Neuron (in vitro differentiated cells): ENCODE data around the gene FLNB.

Source experiments
- H2AFZ ChIP-seq: one replicate; pipeline ENCODE4 v1.6.1; 2013; ENCODE audit warnings: low read depth, mild to moderate bottlenecking, inconsistent platforms, low read length, moderate library complexity
- H3K27me3 ChIP-seq: one replicate; pipeline ENCODE4 v1.6.1; 2013; ENCODE audit warnings: low read length; ENCODE audit not compliant: insufficient read depth
- H3K36me3 ChIP-seq: one replicate; pipeline ENCODE4 v1.6.1; 2013; ENCODE audit warnings: low read length; ENCODE audit not compliant: insufficient read depth
- H3K4me1 ChIP-seq: one replicate; pipeline ENCODE4 v1.6.1; 2013; ENCODE audit warnings: low read length; ENCODE audit not compliant: insufficient read depth
- H3K4me3 ChIP-seq: 2 replicates; pipeline ENCODE4 v1.5.1; 2013; ENCODE audit warnings: mild to moderate bottlenecking, low read length, moderate library complexity
- H3K9me3 ChIP-seq: one replicate; pipeline ENCODE4 v1.6.1; 2013; ENCODE audit warnings: low read length

The FLNB gene

DNA sequence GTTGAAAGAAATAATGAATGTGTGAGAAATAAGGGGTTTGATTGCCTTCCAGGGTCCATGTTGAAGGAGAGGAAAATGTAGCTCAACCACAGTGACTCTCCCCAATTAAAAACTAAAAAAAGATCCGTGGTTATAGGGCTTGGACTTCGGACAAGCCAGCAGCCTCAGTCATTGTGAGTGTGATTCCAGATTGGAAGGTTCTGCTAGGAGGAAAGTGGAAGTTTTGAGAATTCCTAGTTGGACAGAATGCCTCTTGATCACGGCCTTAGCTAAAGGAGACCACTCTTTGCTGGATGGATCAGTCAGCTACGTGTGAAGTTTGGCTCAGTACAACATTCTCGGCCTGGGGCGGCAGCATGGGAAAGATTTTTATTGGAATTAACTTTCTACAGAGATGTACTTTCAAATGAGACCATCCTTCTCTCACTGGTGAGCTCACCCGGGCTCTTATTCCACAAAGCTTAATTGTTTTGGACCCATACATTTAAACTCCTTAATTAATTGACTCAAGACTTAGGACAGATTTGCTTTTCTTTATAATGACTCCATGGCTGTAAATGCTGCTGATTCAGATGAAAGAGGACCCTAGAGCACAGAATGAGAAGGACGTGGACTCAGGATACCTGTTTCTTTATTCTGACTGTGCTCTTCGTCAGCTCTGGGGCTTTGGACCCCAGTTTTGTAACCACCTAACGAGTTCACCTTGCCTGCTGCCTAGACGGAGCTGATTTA lies 27.5 kb downstream of the FLNB start:
- no peaks in the 10 kb centered on the region for H3K27me3 ChIP-seq
- H3K4me1 ChIP-seq: no peaks in the 10 kb centered on the region
- H3K36me3 ChIP-seq: no peaks in the 10 kb centered on the region
- no peak overlapping the region for H2AFZ ChIP-seq
- H3K4me3 ChIP-seq: no peak overlapping the region
- H3K9me3 ChIP-seq: no peaks in the 10 kb centered on the region

DNA sequence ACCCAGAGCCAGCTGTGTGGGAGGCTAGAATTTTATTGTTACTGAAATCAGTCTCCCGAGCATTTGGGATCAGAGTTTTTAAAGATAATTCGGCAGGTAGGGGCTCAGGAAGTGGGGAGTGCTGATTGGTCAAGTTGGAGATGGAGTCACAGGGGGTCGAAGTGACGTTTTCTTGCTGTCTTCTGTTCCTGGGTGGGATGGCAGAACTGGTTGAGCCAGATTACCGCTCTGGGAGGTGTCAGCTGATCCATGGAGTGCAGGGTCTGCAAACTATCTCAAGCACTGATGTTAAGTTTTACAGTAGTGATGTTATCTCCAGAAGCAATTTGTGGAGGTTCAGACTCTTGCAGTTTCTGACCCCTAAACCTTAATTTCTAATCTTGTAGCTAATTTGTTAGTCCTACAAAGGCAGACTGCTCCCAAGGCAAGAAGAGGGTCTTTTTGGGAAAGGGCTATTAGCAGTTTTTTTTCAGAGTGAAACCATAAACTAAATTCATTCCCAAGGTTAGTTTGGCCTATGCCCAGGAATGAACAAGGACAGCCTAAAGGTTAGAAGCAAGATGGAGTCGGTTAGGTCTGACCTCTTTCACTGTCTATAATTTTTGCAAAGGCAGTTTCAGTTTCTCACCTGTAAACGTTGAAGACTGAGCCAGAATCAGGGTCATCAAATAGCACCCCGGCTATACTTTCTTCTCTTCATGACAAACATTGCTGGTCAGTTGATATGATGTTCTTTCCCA lies 28.2 kb downstream of the FLNB start:
- H3K4me1 ChIP-seq: peaks cover 4% of the 10 kb centered on the region

GRCh38 chr3:58037141-58037910 lies 29.1 kb downstream of the FLNB start:
- Histone ChIP-seq H2AFZ (no peak overlapping the region), H3K36me3 (no peaks in the 10 kb centered on the region), H3K27me3 (no peaks in the 10 kb centered on the region), H3K9me3 (no peaks in the 10 kb centered on the region), H3K4me1 (peaks cover 9% of the 10 kb centered on the region), H3K4me3 (no peak overlapping the region)

More for the DNA sequence above, 28.2 kb downstream of the FLNB start:
- H3K27me3 ChIP-seq: no peaks in the 10 kb centered on the region
- H2AFZ ChIP-seq: no peak overlapping the region
- no peaks in the 10 kb centered on the region for H3K36me3 ChIP-seq
- H3K9me3 ChIP-seq: no peaks in the 10 kb centered on the region
- H3K4me3 ChIP-seq: no peak overlapping the region

GRCh38 chr3:58038675-58039292 lies 30.6 kb downstream of the FLNB start:
- no peak overlapping the region for H3K4me3 ChIP-seq
- H2AFZ ChIP-seq: no peak overlapping the region
- no peaks in the 10 kb centered on the region for H3K9me3 ChIP-seq
- no peaks in the 10 kb centered on the region for H3K27me3 ChIP-seq
- no peaks in the 10 kb centered on the region for H3K36me3 ChIP-seq
- H3K4me1 ChIP-seq: peaks cover 9% of the 10 kb centered on the region

DNA sequence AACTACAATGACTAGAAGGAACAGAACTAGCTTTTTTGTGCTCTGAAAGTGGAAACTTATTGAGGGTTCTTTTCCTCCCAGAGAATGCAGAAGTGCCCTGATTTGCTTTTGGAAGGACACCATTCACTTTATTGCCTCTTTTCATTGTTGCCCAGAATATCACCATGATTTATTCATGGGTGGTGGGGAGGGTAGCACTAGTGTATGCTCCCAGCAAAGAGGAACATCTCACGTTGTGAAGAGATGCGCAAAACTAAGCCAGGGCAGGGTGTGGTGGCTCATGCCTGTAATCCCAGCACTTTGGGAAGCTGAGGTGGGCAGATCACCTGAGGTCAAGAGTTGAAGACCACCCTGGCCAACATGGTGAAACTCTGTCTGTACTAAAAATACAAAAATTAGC lies 31.4 kb downstream of the FLNB start:
- H3K9me3 ChIP-seq: no peaks in the 10 kb centered on the region
- no peaks in the 10 kb centered on the region for H3K36me3 ChIP-seq
- H3K4me1 ChIP-seq: peaks cover 9% of the 10 kb centered on the region
- no peak overlapping the region for H3K4me3 ChIP-seq
- H3K27me3 ChIP-seq: no peaks in the 10 kb centered on the region
- H2AFZ ChIP-seq: no peak overlapping the region

DNA sequence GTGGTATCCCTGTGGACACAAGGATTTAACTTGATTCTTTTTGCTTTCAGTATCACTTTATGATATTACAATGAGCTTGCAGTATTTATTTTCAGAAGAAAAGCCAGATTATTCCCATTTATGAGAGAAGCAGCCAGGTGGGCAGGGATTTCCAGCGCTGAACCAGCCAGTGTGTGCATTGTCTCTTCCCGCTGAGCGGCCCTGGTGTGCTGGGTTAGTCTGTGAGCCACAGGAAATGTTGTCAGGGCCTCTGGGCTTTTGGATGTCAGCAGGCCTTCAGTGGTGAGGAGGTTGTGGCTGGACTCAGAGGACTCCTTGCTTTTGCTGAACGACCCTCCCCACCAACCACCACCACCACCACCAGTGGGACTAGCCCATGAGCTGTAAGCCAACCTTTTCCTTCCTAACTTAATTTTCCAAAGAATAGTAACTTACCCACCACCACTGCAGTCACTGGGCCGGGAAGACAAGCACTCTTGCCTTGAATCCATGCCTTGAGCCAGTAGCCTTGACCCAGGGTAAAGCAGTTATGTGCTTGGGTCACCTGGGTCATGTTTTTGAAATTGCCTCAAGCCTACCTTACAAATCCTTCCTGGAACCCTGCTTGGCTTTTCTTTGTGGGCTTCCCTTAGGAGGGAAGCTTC lies 33.1 kb downstream of the FLNB start:
- Histone ChIP-seq H3K4me3 (no peak overlapping the region), H3K9me3 (no peaks in the 10 kb centered on the region), H2AFZ (no peak overlapping the region), H3K36me3 (no peaks in the 10 kb centered on the region), H3K4me1 (peaks cover 9% of the 10 kb centered on the region), H3K27me3 (no peaks in the 10 kb centered on the region)

DNA sequence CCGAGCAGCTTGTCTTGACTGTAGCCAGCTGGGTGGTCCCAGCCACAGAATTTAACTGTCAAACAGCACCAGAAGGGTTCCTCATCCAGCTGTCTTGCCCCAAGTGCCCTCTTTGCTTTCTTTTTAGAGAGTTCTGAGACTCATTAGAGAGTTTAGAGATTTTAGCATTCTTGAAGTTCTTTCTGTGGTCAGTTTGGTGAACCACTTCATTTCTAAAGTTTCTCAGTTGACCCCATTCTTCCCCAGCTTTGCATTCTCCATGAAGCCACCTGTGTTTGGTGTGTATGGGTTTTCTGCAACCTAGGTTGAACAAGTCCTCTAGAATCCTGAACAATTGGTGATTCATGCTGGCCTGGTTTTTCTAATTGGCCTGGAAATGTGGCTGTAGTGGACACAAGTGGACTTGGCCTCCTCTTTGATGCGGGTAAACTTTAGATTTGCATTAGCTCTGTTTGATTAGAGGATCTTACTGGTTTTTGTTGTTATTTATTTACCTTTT lies 33.7 kb downstream of the FLNB start:
- Histone ChIP-seq H3K9me3 (no peaks in the 10 kb centered on the region), H3K4me3 (no peak overlapping the region), H2AFZ (no peak overlapping the region), H3K27me3 (no peaks in the 10 kb centered on the region), H3K36me3 (no peaks in the 10 kb centered on the region), H3K4me1 (peaks cover 9% of the 10 kb centered on the region)

DNA sequence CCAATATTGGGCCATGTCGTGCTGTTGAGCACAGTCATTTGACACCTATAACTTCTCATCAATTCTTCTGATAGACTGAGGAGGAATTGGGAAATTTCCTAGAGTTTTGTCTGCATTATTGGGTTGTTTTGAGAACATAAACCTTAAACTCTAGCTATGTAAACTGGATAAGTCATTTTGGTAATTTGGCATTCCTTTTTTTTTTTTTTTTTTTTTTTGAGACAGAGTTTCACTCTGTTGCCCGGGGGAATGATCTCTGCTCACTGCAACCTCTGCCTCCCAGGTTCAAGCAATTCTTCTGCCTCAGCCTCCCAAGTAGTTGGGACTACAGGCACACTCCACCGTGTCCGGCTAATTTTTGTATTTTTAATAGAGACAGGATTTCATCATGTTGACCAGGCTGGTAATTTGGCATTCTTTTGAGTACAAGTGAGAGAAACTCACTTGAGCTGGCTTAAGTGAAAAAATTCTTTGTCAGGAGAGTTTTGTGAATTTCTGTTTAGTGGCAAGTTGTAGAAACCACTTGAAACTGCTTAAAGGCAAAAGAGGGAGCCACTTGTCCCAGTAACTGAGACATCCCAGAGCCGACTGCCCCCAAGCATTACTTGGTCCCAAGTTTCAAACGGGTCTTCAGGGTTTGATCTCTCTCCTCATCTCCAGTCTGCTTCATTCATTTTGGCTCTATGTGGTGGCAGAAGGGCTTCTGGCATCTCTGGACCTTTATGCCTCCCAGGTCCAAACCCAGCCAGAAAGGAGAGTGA lies 34.9 kb downstream of the FLNB start:
- no peak overlapping the region for H2AFZ ChIP-seq
- H3K27me3 ChIP-seq: no peaks in the 10 kb centered on the region
- H3K4me1 ChIP-seq: peaks cover 9% of the 10 kb centered on the region
- no peaks in the 10 kb centered on the region for H3K36me3 ChIP-seq
- no peak overlapping the region for H3K4me3 ChIP-seq
- no peaks in the 10 kb centered on the region for H3K9me3 ChIP-seq

DNA sequence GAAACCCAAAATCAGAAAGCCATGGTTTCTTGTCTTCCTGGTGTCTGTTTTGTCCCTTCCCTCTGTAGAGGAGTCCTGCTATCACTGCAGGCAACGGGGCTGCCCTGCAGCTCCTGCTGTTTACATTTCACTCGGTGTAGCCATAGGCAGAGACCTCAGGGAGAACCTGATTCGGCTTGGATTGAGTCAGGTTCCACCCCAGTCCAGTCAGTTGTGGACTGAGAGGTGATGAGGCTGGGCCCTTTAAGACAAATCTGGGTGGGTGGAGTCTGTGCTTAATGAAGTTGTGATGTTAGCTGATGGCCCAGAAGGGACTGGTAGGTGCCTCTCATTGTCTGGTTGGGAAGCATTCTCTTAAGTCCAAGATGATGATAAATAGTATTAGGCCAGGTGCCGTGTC lies 35.7 kb downstream of the FLNB start:
- H2AFZ ChIP-seq: no peak overlapping the region
- no peaks in the 10 kb centered on the region for H3K36me3 ChIP-seq
- no peak overlapping the region for H3K4me3 ChIP-seq
- H3K4me1 ChIP-seq: peaks cover 11% of the 10 kb centered on the region
- no peaks in the 10 kb centered on the region for H3K9me3 ChIP-seq
- H3K27me3 ChIP-seq: no peaks in the 10 kb centered on the region

DNA sequence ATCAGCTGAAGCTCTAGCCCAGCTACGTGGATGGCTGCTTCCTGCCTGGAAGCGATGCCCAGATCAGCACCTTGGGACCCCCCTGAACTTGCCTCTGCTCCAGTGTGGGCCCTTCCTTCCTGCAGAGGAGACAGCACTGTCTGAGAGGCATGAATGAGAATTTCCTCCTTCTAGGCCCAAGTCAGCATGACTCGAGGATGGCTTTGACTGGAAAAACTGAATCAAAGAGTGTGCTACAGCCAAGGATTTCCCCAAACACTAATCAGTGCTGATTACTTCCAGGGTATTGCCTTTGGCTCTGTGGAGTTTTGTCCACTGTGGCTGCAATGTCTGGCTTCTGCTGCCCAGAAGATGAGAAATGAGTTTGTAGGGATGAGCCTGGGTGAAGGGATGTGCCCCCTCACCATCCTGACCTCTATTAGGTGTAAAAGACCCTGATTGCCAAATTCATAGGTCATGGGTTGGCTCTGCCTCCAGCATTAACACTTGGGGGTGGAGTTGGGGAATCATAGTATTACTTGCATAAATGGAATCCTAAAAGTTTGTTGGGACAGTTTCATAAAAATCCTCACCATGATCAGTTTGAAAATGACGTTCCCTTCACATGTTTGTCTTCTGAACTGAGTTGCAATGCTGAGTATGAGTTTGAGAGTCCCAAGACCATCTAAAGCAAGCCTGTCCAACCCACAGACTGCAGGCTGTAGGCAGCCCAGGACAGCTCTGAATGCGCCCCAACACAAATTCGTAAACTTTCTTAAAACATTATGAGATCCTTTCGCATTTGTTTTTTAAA lies 36.7 kb downstream of the FLNB start:
- Histone ChIP-seq H3K4me3 (no peak overlapping the region), H3K27me3 (no peaks in the 10 kb centered on the region), H3K4me1 (peaks cover 19% of the 10 kb centered on the region), H2AFZ (no peak overlapping the region), H3K9me3 (no peaks in the 10 kb centered on the region), H3K36me3 (no peaks in the 10 kb centered on the region)

DNA sequence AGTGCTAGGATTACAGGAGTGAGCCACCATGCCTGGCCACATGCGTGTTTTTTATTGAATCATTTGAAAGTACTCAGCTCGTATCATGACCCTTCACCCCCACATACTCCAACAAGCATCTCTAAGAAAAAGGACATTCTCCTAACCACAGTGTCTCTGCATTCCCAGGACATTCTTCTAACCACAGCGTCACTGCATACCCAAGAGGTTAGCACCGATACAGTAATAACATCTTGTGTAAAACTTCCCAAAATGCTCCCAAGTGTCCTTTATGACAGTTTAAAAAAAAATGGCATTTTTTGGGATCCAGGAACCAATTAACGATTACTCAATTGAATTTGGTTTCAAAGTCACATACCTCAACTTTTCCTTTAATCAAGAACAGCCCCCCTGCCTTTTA lies 39.6 kb downstream of the FLNB start:
- Histone ChIP-seq H3K9me3 (peaks cover 2% of the 10 kb centered on the region), H3K4me3 (no peak overlapping the region), H3K4me1 (peaks cover 15% of the 10 kb centered on the region), H3K36me3 (no peaks in the 10 kb centered on the region), H3K27me3 (no peaks in the 10 kb centered on the region), H2AFZ (no peak overlapping the region)
